ENCODE measurements around the gene CCDC77. TPM values are rescaled to one million over a fixed set of nuclear protein-coding genes. Genes with fewer than 3 reads are reported as not detected.
"Not testable (repeated sequence)": the region's sequence is repeated elsewhere in the genome, so short reads cannot be mapped to it uniquely, and the experiment has no call there.

Gene CCDC77
- total RNA-seq, 2 experiments from 2014 or later = 13.8 to 13.9 TPM

- Mint-ChIP-seq H3K27me3 (no peaks in the 10 kb centered on the region), H3K4me1 (no peaks in the 10 kb centered on the region), H3K36me3 (peaks cover 15% of the 10 kb centered on the region), H3K27ac (no peak overlapping the region), H3K4me3 (no peak overlapping the region), H3K9me3 (no peaks in the 10 kb centered on the region)
- DNase-seq = no peak
Observed at GRCh38 chr12:422526-422925, 21.1 kb downstream of the CCDC77 start.

DNA sequence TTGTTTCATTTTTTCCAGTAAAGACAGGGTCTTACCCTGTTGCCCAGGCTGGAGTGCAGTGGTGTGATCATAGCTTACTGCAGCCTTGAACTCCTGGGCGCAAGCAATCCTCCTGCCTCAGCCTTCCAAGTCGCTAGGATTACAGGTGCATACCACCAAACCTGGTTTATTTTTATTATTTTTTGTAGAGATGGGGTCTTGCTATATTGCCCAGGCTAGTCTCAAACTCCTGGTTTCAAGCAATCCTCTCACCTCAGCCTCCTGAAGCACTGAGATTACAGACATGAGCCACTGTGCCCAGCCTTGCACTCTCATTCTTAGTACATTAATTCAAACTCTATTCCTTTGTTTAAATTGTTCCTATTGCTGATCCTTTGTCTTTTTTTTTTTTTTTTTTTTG lies 34.3 kb downstream of the CCDC77 start:
- DNase-seq, H3K27me3 Mint-ChIP-seq, H3K4me1 Mint-ChIP-seq, H3K27ac Mint-ChIP-seq, H3K9me3 Mint-ChIP-seq, H3K4me3 Mint-ChIP-seq: not testable (repeated sequence)
- peaks cover 19% of the 10 kb centered on the region for H3K36me3 Mint-ChIP-seq

GRCh38 chr12:442235-442884 lies 40.9 kb downstream of the CCDC77 start:
- Mint-ChIP-seq H3K27me3 (no peaks in the 10 kb centered on the region), H3K9me3 (no peaks in the 10 kb centered on the region), H3K27ac (no peak overlapping the region), H3K4me1 (no peaks in the 10 kb centered on the region), H3K36me3 (peaks cover 16% of the 10 kb centered on the region), H3K4me3 (no peak overlapping the region)
- no peak for DNase-seq

DNA sequence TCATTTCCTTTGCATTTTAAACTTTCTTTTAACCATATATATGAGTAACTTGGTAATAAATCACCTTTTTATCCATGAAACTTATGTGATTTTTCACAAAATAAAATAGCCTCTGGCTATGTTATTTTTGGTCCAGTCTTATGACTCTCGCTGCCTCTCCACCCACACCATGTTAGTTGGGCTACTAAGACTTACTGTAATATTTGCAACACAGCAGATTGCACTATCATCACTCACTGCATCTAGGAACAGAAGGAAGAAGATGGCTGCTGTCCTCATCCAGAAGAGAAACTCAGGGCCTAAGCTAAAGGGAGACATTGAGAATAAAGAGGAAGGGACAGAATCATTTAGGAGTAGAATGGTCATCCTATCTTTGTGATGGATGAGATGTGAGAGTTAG lies 45.7 kb downstream of the CCDC77 start:
- no peak for DNase-seq
- Mint-ChIP-seq H3K27ac (no peak overlapping the region), H3K27me3 (peaks cover 10% of the 10 kb centered on the region), H3K4me1 (no peaks in the 10 kb centered on the region), H3K36me3 (peaks cover 2% of the 10 kb centered on the region), H3K9me3 (no peaks in the 10 kb centered on the region), H3K4me3 (no peak overlapping the region)

- H3K27ac Mint-ChIP-seq = no peak overlapping the region
- H3K36me3 Mint-ChIP-seq = no peaks in the 10 kb centered on the region
Observed at GRCh38 chr12:449203-449602, 47.8 kb downstream of the CCDC77 start.

DNA sequence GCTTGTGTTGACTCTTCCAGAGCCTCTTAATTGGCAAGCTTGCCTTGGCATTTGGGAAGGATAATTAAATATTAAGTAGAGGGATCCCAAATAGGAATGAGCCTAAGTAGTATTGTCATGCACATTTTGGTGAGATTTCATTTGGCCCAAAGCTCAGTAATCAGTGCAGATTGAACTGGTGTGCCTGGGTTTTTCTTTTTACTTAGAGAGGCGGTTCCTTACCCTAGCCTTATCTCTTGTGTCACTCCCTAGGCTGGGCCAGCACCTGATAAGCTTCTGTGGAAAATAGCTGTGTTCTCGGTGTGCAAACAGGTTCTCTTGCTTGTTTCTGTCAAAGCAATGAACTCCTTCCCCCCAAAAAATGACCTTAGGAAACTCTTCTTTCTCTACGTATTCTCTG lies 49.0 kb downstream of the CCDC77 start:
- Mint-ChIP-seq H3K9me3 (no peaks in the 10 kb centered on the region), H3K36me3 (no peaks in the 10 kb centered on the region), H3K27ac (no peak overlapping the region), H3K27me3 (peaks cover 10% of the 10 kb centered on the region), H3K4me1 (peaks cover 2% of the 10 kb centered on the region), H3K4me3 (no peak overlapping the region)
- no peak for DNase-seq

More at GRCh38 chr12:449203-449602, 47.8 kb downstream of the CCDC77 start:
- Mint-ChIP-seq H3K4me3 (no peak overlapping the region), H3K27me3 (peaks cover 10% of the 10 kb centered on the region), H3K9me3 (no peaks in the 10 kb centered on the region), H3K4me1 (peaks cover 2% of the 10 kb centered on the region)
- DNase-seq = no peak

DNA sequence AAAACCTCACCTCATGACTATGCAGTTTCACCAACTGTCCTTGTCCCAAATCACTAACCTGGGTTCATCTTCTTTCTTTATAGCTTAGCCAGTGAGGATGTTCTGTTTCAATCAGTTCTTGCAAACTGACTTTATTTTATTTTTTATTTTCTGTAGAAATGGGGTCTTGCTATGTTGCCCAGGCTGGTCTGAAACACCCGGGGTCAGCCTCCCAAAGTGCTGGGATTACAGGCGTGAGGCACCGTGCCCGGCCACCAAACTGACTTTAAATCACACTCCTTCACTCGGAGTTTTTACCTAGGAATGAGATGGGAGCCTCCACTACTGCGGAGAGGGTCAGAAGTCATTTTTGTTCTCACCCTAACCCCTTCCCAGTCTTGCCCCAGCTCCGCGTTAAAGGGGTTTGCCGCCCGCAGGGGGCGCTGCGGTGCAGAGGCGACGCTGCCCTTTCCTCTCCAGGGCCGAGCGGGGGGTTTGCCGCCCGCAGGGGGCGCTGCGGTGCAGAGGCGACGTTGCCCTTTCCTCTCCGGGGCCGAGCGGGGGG lies 51.3 kb downstream of the CCDC77 start:
- Mint-ChIP-seq H3K27ac (no peak overlapping the region), H3K27me3 (peaks cover 20% of the 10 kb centered on the region), H3K4me1 (peaks cover 2% of the 10 kb centered on the region), H3K9me3 (no peaks in the 10 kb centered on the region), H3K36me3 (no peaks in the 10 kb centered on the region), H3K4me3 (no peak overlapping the region)
- peak; percentile 81 for DNase-seq

DNA sequence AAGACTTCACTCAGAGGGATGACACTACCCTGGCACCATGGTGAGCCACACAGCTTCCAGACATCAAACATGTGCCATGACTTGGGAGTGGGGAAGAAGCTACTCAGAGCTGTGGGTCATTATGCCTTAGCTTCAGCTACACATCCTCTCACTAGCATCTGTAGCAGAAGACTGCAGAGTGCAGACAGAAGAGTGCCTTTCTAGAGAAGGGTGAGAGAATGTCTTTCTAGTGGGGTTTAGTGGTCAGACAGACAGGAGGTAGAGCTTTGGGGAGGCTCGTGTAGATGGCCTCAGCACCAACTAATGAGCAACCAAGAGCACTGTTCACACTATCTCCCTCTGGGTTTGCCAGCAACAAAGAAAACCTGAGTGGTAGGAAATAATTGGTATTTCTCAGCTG lies 53.4 kb downstream of the CCDC77 start:
- Mint-ChIP-seq H3K27ac (no peak overlapping the region), H3K36me3 (no peaks in the 10 kb centered on the region), H3K9me3 (no peaks in the 10 kb centered on the region), H3K27me3 (peaks cover 38% of the 10 kb centered on the region), H3K4me3 (no peak overlapping the region), H3K4me1 (peaks cover 7% of the 10 kb centered on the region)
- DNase-seq = no peak

DNA sequence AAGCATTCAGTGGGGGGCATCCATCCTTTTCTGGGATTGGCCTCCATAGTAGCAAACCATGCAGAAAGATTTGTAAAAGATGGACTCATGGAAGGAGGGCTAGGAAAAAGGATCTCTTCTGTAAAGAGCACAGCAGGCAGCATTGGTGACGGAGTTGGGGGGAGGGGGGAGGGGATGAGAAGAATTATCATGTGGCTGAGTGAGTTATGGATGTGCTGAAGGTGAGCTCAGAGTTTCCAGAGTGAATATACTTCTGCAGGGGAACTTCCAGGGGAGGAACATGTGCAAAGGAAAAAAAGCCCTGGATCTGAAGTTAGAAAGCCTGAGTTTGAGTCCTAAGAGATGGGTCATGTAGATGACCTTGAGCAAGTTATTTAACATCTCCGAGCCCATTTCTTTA lies 54.4 kb downstream of the CCDC77 start:
- DNase-seq = no peak
- Mint-ChIP-seq H3K4me1 (peaks cover 7% of the 10 kb centered on the region), H3K27me3 (peaks cover 39% of the 10 kb centered on the region), H3K4me3 (no peak overlapping the region), H3K27ac (no peak overlapping the region), H3K9me3 (no peaks in the 10 kb centered on the region), H3K36me3 (no peaks in the 10 kb centered on the region)

DNA sequence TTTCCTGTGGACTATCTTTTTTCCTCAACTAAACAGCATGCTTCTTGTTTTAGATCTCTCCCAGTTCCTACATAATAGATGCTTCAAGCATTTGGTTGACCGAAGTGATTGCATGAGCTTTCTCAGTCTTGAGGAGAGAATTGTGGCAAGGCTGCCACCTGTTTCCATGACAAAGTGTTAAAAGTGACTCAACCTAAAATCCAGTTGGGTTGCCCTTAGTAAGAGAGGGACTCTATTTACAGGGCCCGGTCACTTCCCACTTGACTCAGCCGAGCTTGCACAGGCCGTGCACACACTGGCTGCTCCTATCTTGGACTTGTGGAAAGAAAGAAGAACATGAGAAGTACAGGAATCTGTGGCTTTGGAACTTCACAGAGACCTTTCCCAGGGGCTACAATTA lies 56.2 kb downstream of the CCDC77 start:
- no peaks in the 10 kb centered on the region for H3K36me3 Mint-ChIP-seq
- peaks cover 47% of the 10 kb centered on the region for H3K27me3 Mint-ChIP-seq
- no peaks in the 10 kb centered on the region for H3K9me3 Mint-ChIP-seq
- no peak overlapping the region for H3K4me3 Mint-ChIP-seq
- no peak for DNase-seq
- peaks cover 7% of the 10 kb centered on the region for H3K4me1 Mint-ChIP-seq
- no peak overlapping the region for H3K27ac Mint-ChIP-seq

- no peaks in the 10 kb centered on the region for H3K9me3 Mint-ChIP-seq
- H3K36me3 Mint-ChIP-seq = no peaks in the 10 kb centered on the region
- DNase-seq = no peak
- peak overlapping the region; percentile 59 for H3K4me3 Mint-ChIP-seq
- H3K4me1 Mint-ChIP-seq = peaks cover 7% of the 10 kb centered on the region
- H3K27ac Mint-ChIP-seq = no peak overlapping the region
- H3K27me3 Mint-ChIP-seq = peaks cover 48% of the 10 kb centered on the region
Observed at GRCh38 chr12:459050-459429, 57.6 kb downstream of the CCDC77 start.

DNA sequence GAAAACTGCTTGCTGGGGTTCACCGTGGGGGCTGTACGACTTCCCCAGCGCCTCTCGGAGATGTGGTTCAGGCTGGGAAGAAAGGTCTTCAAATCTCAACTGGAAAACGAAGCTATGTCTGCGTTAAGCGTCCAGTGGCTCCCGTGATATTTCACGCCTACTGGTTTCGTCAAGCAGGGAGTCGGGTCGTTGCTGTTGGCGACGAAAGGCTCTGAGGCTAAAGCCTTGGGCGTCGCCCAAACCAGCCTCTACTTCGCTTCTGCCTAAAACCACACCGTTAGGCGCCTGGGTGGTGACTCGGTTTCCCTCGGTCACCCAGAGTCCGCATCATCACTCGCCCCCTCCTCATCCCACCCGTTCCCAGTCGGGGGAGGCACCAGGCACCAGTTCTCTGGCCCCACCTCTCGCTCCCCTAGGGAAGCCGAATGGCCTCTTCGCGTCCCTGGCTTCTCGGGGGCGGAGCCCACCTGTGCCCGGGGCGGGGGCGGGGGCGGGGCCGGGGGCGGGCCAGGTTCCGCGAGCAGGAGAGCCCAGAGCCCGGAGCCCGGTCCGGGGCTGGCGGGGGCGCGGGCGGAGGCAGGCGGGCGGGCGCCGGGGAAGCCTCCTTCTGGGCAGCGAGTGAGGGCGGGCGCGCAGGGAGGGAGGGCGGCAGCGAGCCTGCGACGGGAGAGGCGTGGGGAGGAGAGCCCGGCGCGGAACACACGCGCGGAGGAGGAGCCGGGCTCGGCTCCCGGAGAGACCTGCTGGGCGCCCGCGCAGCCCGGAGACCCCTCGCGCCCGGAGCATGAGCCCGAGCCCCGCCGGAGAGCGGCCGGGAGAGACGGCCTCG lies 58.2 kb downstream of the CCDC77 start, which contains the start of gene B4GALNT3:
B4GALNT3 (plus strand) TSS at position 510 of the 829 bp plus-strand sequence. CDS start 438 bp downstream, outside the sequence.
- Mint-ChIP-seq H3K27me3 (peaks cover 52% of the 10 kb centered on the region), H3K36me3 (no peaks in the 10 kb centered on the region), H3K4me3 (peak within 1 kb of the TSS; percentile 78), H3K4me1 (peaks cover 7% of the 10 kb centered on the region), H3K9me3 (no peaks in the 10 kb centered on the region), H3K27ac (no peak within 1 kb of the TSS)
- peak; percentile 48 for DNase-seq

DNA sequence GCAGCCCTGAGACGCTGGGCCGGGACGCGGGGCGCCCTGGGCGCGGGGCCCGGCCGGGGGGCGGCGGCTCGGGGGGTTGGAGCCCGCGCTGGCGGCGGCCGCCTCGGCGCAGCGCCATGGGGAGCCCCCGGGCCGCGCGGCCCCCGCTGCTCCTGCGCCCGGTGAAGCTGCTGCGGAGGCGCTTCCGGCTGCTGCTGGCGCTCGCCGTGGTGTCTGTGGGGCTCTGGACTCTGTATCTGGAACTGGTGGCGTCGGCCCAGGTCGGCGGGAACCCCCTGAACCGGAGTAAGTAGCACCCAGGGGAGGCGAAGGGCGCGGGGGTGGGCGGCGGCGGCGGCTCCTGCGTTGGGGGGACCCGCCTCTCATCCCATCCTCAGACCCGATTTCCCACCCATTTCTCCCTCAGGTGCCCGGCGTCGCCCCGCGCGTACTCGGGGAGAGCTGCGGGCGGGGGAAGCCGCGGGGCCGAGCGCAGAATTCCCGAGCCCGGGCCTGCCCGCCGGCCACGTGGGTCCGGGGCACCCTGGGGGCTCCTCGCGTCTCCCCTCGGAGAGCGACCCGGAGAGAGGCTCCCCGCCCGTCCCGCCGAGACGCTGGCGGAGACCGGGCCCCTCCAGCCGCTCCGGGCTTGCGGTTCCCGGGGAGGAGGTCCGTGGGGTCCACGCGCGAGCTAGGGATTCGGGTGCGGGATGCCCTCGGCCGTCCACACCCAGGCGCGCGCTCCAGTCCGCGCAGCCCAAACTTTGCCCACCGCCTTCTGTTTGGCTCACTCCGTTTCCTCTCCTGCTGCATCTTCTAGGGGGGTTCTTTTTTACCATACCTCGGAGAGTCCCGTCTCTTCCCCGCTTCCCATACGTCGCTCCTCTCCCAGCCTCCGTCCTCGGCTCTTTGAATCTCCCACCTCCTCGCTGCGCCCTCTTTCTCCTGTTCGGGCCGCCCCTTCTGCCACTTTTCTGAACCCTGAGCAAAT lies 59.1 kb downstream of the CCDC77 start:
- no peaks in the 10 kb centered on the region for H3K9me3 Mint-ChIP-seq
- no peak overlapping the region for H3K27ac Mint-ChIP-seq
- H3K27me3 Mint-ChIP-seq = peaks cover 54% of the 10 kb centered on the region

GRCh38 chr12:461425-461824 lies 60.0 kb downstream of the CCDC77 start:
- peaks cover 7% of the 10 kb centered on the region for H3K4me1 Mint-ChIP-seq
- H3K36me3 Mint-ChIP-seq = no peaks in the 10 kb centered on the region
- DNase-seq = no peak
- H3K27ac Mint-ChIP-seq = no peak overlapping the region
- H3K4me3 Mint-ChIP-seq = peak overlapping the region; percentile 78
- H3K27me3 Mint-ChIP-seq = peaks cover 54% of the 10 kb centered on the region
- H3K9me3 Mint-ChIP-seq = no peaks in the 10 kb centered on the region

More for the DNA sequence above, 59.1 kb downstream of the CCDC77 start:
- Mint-ChIP-seq H3K4me1 (peaks cover 7% of the 10 kb centered on the region), H3K36me3 (no peaks in the 10 kb centered on the region), H3K4me3 (peak overlapping the region; percentile 78)
- peak; percentile 53 for DNase-seq
